Activated naive CD8-positive, alpha-beta T cell (primary cell): ENCODE measurements around the gene PRRG2.

Source experiments
- H3K27ac Mint-ChIP-seq: one replicate; pipeline ENCODE4 v1.8.0; 2021; ENCODE audit warnings: mixed read lengths
- H3K27me3 Mint-ChIP-seq: one replicate; pipeline ENCODE4 v1.8.0; 2021; ENCODE audit warnings: mixed read lengths
- H3K36me3 Mint-ChIP-seq: one replicate; pipeline ENCODE4 v1.8.0; 2021; ENCODE audit warnings: mixed read lengths
- H3K4me1 Mint-ChIP-seq: one replicate; pipeline ENCODE4 v1.8.0; 2021; ENCODE audit warnings: low read depth, mixed read lengths
- H3K4me3 Mint-ChIP-seq: one replicate; pipeline ENCODE4 v1.8.0; 2021; ENCODE audit warnings: mild to moderate bottlenecking, mixed read lengths
- H3K9me3 Mint-ChIP-seq: one replicate; pipeline ENCODE4 v1.8.0; 2021; ENCODE audit warnings: low read depth, mixed read lengths

PRRG2 gene

DNA sequence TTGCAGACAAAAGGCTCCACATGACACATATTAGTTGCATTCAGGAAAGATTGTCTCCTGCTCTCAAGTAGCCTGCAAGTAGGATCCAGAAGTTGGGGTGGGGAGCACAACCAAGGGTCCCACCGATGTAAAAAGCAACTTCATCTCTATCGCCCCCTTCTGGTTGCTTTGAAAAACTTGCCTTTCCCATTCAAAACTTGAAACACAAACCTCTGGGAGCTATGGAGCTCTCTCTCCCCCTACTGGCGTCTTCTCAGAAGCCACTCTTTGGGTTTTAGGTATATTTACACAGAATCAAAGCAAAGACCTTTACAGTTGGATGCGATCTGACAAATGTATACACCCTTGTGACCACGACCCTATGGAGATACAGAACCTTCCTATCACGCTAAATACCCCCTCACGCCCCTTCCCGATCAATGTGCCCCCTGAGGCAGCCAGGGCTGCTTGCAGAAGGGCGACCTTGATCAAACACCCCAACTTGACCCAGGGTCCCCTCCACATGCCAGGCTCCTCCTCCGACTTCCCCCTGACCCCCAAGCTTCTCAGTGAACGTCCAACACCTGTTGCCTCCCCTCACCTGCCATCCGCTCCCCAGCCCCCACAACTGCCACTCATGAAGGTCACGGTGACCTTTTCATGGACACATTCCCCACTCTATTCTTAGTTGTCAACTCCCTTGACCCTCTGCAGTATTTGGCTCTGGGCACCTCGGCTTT lies 10.8 kb upstream of the PRRG2 start:
- Mint-ChIP-seq H3K36me3 (no peaks in the 10 kb centered on the region), H3K4me1 (peaks cover 50% of the 10 kb centered on the region), H3K4me3 (peak overlapping the region; percentile 51)

DNA sequence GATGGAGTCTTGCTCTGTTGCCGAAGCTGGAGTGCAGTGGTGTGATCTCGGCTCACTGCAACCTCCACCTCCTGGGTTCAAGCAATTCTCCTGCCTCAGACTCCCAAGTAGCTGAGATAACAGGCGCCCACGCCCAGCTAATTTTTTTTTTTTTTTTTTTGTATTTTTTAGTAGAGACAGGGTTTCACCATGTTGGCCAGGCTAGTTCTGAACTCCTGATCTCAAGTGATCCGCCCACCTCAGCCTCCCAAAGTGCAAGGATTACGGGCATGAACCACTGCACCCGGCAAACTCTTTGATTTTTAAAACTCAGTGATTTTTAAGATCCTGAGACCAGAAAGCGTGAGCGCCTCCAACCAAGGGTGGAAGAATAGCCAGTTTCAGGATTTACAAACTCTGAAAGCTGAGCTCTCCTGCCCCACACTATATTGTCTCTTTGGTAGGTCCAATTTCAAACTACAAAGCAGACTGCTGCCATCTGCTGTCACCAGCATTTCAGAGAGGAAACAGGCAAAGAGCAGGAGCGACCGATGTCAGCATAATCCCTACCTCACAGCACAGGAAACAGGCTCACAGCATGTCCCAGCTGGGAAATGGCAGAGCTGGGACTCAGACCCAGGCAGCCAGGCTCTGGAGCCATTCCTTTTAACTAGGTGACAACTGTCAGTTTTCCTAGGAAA lies 10.0 kb upstream of the PRRG2 start:
- Mint-ChIP-seq H3K9me3 (no peaks in the 10 kb centered on the region), H3K27ac (peak overlapping the region; percentile 58), H3K27me3 (no peaks in the 10 kb centered on the region), H3K36me3 (no peaks in the 10 kb centered on the region), H3K4me3 (no peak overlapping the region), H3K4me1 (peaks cover 43% of the 10 kb centered on the region)

More for the DNA sequence above, 10.8 kb upstream of the PRRG2 start:
- Mint-ChIP-seq H3K9me3 (no peaks in the 10 kb centered on the region), H3K27me3 (no peaks in the 10 kb centered on the region), H3K27ac (peak overlapping the region; percentile 78)

DNA sequence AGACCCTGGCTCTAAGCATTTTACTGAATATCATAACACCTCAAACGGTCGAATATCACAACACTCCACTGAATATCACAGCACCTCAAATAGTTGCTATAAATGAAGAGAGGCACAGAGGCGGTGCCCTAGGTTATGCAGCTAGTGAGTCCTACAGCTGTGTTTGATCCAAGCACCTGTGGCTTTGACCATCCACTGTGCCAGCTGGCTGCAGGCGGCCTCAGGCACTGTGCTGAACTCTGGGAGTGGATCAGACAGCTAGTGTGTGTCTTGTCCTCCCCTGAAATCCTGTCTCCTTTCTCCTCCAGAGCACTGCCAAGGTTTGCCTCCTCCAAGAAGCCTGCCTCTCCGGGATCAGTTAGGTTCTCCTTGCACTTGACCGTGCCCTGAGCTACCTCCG lies 8.1 kb upstream of the PRRG2 start:
- Mint-ChIP-seq H3K4me1 (peaks cover 35% of the 10 kb centered on the region), H3K27ac (no peak overlapping the region), H3K4me3 (no peak overlapping the region), H3K36me3 (peaks cover 2% of the 10 kb centered on the region), H3K27me3 (no peaks in the 10 kb centered on the region), H3K9me3 (no peaks in the 10 kb centered on the region)

DNA sequence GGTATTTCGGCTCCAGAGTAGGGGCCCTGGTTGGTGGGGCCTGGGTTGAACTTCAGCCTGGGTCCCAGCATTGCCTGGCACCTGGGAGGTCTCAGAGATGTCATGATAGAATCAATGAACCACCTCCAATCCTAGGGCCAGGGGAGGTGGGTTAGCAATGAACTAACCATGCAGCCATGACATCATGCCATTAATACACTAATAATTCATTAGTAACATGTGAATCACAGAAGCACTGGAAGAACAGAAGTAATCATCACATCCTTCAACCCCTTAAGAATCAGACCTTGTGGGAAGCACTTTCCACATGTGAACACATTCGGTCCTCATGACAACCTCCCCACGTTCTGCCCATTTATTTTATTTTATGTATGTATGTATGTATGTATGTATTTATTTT lies 7.7 kb upstream of the PRRG2 start:
- peaks cover 35% of the 10 kb centered on the region for H3K4me1 Mint-ChIP-seq
- peaks cover 2% of the 10 kb centered on the region for H3K36me3 Mint-ChIP-seq
- no peak overlapping the region for H3K4me3 Mint-ChIP-seq
- H3K9me3 Mint-ChIP-seq: no peaks in the 10 kb centered on the region
- H3K27ac Mint-ChIP-seq: no peak overlapping the region
- no peaks in the 10 kb centered on the region for H3K27me3 Mint-ChIP-seq

DNA sequence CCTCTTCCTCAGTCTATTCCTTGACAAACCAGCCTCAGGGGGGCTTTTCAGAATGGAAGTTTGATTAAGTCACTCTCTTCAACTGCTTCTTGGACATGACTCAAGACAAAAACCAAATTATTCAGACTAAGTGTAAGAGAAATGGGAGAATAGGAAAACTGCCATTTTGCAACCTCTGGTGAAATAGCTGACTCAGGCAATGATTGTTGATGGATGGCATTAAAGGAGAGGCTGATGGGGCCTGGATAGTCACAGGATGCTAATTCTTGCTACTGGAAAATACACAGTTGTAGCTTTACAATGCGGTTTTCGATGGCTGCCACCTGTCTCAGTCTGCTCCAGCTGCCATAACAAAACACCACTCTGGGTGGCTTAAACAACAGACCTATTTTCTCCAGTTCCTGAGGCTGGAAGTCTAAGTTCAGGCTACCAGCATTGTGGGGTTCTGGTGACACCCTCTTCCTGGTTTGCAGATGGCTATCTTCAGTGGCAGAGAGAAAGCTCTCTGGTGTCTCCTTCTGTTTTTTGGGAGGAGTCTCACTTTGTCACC lies 6.8 kb upstream of the PRRG2 start:
- peak overlapping the region; percentile 5 for H3K27ac Mint-ChIP-seq
- no peak overlapping the region for H3K4me3 Mint-ChIP-seq
- H3K9me3 Mint-ChIP-seq: no peaks in the 10 kb centered on the region
- peaks cover 36% of the 10 kb centered on the region for H3K4me1 Mint-ChIP-seq
- peaks cover 2% of the 10 kb centered on the region for H3K36me3 Mint-ChIP-seq
- no peaks in the 10 kb centered on the region for H3K27me3 Mint-ChIP-seq

DNA sequence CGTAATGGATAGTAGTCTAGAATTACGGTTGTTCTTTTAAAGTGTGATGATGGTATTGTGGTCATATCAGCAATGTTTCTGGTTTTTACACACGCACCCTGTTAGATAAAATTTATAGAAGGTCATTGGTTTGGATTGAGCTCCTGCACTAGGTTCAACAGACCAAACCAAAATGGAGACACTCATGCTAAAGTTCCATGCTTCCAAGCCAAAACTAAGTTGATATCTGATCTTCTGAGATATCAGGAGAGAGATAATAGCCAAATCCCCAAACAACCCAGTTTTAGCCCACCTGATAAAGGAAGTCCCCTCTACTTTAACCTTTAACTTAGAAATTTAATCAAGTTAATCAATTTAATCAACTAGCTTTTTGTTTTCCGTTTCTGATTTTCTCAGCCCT lies 1.9 kb upstream of the PRRG2 start:
- peaks cover 2% of the 10 kb centered on the region for H3K36me3 Mint-ChIP-seq
- no peaks in the 10 kb centered on the region for H3K27me3 Mint-ChIP-seq
- peaks cover 31% of the 10 kb centered on the region for H3K4me1 Mint-ChIP-seq
- peak overlapping the region; percentile 93 for H3K4me3 Mint-ChIP-seq
- peak overlapping the region; percentile 90 for H3K27ac Mint-ChIP-seq
- H3K9me3 Mint-ChIP-seq: no peaks in the 10 kb centered on the region

DNA sequence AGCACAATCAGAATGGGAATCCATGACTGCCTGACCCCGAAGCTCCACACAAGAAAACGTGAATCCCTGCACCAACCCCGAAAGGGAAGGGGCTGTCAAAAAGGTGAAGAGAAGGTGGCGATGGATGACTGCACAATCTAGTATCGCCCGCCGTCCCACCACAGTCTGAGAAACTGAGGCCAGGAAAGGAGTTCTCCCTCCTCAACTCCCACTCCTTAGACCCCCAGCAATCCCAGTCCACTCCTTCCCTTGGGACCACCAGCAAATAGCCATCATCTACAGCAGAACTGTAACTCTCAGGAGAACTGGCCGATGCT lies 1.2 kb upstream of the PRRG2 start:
- peak overlapping the region; percentile 93 for H3K4me3 Mint-ChIP-seq

DNA sequence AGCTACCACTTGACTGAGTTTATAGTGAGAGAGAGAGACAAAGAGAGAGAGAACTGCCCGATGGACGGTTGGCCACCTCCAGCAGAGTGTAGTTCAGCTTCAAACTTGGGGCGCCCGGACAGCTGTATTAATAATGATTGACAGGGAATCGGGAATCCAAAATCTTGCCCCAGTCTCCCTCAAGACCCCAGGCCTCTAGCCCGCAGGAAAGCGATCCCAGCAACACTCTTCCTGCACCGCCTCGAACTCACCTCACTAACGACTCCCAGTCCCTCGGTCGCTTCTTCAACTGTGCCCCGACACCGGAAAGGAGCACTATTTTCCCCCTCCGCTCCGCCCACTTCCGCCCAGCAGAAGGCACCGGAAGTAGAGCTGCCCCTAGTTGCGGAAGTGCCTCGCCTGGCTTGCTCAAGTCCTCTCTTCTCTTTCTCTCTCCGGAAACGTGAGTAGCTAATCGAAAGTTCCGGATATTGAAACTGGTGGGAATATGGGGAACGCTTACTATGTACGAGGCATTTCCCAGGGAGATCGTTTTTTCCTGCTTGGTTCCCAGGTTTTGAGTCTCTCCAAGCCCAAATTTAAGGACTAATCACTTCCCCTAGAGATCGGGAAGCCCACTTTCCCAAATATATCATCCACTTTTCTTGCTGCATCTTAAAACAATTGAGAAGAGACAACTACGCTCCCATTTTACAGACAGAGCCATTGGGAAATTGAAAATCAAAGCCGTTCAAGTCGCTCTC lies 681 bp upstream of the PRRG2 start, which contains the start of gene NOSIP:
Gene NOSIP, minus strand, starts transcription at position 293 of the 743 bp plus-strand sequence. CDS start 19,865 bp downstream, outside the sequence.
- no peaks in the 10 kb centered on the region for H3K9me3 Mint-ChIP-seq
- peaks cover 30% of the 10 kb centered on the region for H3K4me1 Mint-ChIP-seq
- H3K27ac Mint-ChIP-seq: peak within 1 kb of the TSS; percentile 90
- peaks cover 2% of the 10 kb centered on the region for H3K36me3 Mint-ChIP-seq
- H3K4me3 Mint-ChIP-seq: peak within 1 kb of the TSS; percentile 93
- H3K27me3 Mint-ChIP-seq: no peaks in the 10 kb centered on the region

More for the DNA sequence above, 1.2 kb upstream of the PRRG2 start:
- Mint-ChIP-seq H3K4me1 (peaks cover 30% of the 10 kb centered on the region), H3K9me3 (no peaks in the 10 kb centered on the region), H3K27me3 (no peaks in the 10 kb centered on the region), H3K36me3 (peaks cover 2% of the 10 kb centered on the region), H3K27ac (peak overlapping the region; percentile 90)

DNA sequence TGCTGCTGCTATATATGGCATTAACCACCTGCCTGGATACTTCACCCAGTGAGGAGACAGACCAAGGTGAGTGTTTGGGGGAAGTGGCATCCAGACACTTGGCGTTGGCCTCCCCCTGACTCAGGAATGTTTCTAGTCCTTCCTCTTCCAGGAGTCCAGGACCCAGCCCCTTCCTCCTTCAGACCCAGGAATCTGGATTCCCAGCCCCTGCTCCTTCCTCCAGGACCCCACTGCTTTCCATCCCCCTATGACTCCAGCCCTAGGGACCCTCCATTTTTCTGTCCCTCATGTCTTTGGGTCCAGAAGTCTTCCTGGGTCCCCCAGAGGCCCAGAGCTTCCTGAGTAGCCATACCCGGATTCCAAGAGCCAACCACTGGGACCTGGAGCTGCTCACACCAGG lies 2.1 kb downstream of the PRRG2 start:
- Mint-ChIP-seq H3K27me3 (no peaks in the 10 kb centered on the region), H3K36me3 (no peaks in the 10 kb centered on the region), H3K4me1 (peaks cover 20% of the 10 kb centered on the region), H3K27ac (no peak overlapping the region), H3K9me3 (no peaks in the 10 kb centered on the region), H3K4me3 (no peak overlapping the region)

DNA sequence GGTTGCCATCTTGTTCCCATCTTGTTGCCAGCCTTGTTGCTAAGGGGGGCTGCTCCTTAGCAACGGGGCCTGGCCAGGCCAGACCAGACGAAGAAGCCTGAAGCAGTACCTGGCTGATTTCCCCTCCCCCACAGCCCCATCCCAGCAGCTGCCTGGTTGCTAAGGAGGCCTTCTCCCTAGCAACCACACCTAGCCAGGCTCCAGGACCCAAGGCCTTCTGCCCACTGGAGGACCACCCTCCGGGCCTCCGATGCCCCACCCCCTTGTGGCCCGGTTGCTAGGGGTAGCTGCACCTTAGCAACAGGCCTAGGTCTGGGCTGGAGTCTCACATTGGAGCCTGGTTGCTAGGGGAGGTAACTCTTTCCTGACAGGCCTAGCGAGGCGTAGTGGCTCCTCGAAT lies 3.9 kb downstream of the PRRG2 start:
- Mint-ChIP-seq H3K4me1 (peaks cover 17% of the 10 kb centered on the region), H3K27me3 (no peaks in the 10 kb centered on the region), H3K27ac (no peak overlapping the region), H3K4me3 (no peak overlapping the region), H3K9me3 (no peaks in the 10 kb centered on the region), H3K36me3 (no peaks in the 10 kb centered on the region)

DNA sequence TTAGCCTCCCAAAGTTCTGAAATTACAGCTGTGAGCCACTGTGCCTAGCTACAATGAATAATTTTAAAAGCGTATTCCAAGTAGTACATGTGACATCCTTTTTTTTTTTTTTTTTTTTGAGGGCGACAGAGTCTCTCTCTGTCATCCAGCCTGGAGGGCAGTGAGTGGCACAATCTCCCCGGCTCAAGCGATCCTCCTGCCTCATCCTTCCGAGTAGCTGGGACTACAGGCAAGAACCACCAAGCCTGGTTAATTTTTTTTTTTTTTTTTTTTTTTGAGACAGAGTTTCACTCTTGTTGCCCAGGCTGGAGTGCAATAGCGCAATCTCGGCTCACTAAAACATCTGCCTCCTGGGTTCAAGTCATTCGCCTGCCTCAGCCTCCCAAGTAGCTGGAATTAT lies 6.1 kb downstream of the PRRG2 start:
- H3K27me3 Mint-ChIP-seq: no peaks in the 10 kb centered on the region
- no peak overlapping the region for H3K4me3 Mint-ChIP-seq
- no peaks in the 10 kb centered on the region for H3K9me3 Mint-ChIP-seq
- H3K4me1 Mint-ChIP-seq: peaks cover 13% of the 10 kb centered on the region
- no peak overlapping the region for H3K27ac Mint-ChIP-seq
- no peaks in the 10 kb centered on the region for H3K36me3 Mint-ChIP-seq

DNA sequence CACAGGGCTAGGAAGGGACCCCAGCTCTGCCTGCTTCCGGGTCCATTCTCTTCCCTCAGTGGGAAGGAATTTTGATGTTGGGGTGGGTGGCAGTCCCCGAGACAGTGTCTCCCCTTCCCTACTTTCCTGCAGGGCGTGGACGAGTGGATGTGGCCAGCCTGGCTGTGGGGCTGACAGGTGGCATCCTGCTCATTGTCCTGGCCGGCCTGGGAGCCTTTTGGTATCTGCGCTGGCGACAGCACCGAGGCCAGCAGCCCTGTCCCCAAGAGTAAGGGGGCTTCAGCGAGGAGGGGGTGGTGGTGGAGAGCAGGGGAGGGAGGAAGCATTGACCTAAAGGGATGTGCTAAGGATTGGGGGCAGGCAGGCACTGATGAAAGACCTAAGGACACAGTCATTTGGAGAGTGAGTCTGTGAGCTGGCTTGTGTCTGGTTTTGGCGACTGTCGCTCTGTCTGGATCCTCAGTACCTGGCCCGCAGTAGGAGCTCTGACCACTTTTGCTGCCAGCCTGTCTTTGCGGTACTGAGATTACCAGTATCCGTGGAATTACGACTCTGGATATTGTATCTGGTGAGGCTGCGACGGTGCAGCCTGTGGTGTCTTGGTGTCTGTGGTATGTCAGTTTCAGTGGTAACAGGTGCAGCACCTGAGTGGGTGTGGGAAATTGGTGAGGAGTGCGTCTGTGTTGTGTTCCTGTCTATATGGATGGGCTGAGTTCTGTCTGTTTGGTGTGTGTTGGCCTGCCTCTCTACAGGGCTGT lies 7.4 kb downstream of the PRRG2 start:
- Mint-ChIP-seq H3K27ac (peak overlapping the region; percentile 4), H3K27me3 (no peaks in the 10 kb centered on the region), H3K4me3 (no peak overlapping the region), H3K36me3 (no peaks in the 10 kb centered on the region), H3K4me1 (peaks cover 23% of the 10 kb centered on the region), H3K9me3 (no peaks in the 10 kb centered on the region)

DNA sequence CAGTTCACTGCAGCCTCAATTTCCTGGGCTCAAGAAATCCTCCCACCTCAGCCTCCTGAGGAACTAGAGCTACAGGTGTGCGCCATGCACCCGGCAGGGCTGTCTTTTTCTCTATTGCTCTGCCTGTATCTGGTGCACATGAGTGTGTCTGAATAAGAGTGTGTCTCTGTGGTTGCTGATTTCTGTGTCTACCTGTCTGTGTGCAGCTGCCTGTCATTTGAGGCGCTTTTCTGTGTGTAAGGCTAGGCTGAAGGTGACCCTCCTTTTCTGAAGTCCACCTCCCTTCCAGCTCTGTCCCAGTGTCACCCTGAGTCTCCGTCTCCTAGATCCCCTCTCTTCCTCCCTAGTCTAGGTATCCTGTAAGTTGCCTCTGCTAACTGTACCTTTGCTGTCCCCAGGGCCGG lies 8.4 kb downstream of the PRRG2 start:
- H3K4me1 Mint-ChIP-seq: peaks cover 30% of the 10 kb centered on the region
- no peak overlapping the region for H3K4me3 Mint-ChIP-seq
- H3K27ac Mint-ChIP-seq: peak overlapping the region; percentile 80
- H3K27me3 Mint-ChIP-seq: no peaks in the 10 kb centered on the region
- H3K36me3 Mint-ChIP-seq: peaks cover 4% of the 10 kb centered on the region
- H3K9me3 Mint-ChIP-seq: no peaks in the 10 kb centered on the region

DNA sequence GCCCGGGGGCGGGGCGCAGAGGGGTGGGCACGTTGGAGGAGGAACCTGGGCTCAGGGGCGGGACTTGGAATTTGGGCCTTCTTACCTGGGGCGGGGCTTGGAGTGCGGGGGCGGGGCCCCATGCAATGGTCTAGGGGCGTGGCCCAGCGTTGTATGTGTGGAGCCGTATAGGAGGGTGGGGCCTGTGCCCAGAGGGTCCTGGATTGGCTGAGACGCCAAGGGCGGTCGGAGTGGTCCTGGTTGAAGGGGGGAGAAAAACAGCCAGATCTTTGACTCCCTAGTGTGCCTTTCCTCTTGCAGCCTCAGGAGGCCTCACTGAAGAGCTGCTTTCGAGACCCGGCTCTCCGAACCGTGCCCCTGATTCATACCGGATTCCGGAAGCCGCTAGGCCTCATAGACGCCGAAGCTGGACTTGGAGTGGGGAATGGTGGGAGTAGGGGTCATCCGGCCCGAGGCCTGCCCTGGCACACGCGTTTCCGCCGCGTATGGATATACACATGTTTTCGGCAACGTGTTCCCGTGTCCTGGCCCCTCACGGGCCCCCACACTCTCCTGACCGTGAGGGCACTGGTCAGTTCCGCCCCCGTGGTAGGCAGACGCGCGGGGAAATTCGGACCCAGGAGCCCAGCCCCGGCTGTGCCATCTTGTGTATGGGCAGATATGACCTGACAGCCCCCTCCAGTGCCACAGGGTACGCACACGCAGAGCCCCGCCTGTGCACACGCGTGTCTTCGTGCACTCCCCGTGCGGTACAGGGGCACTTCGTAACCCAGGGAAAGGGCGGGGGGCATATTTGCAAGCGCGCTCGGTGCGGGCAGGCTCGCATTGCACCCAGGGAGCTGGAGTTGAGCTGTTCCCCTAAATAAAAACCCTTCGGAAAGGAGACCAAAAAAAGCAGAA lies 9.2 kb downstream of the PRRG2 start:
- H3K27me3 Mint-ChIP-seq: no peaks in the 10 kb centered on the region
- peak overlapping the region; percentile 88 for H3K4me3 Mint-ChIP-seq
- no peaks in the 10 kb centered on the region for H3K9me3 Mint-ChIP-seq
- peaks cover 4% of the 10 kb centered on the region for H3K36me3 Mint-ChIP-seq
- H3K4me1 Mint-ChIP-seq: peaks cover 30% of the 10 kb centered on the region
- H3K27ac Mint-ChIP-seq: peak overlapping the region; percentile 92
